C4-2B (cell line): Measurements from ENCODE around the gene DHRS3.
"Not testable (repeated sequence)": the region's sequence is repeated elsewhere in the genome, so short reads cannot be mapped to it uniquely, and the experiment has no call there.

Experiments used
- H3K27ac ChIP-seq: fragments of 450-650 bp; 2 replicates; pipeline ENCODE4 v1.5.1; 2017
- CTCF ChIP-seq: fragments of 450-650 bp; conservative IDR thresholded peaks from 2 replicates; pipeline ENCODE4 v1.5.1; 2017; ENCODE audit warnings: mild to moderate bottlenecking
- ZFX ChIP-seq: fragments of 450-650 bp; IDR thresholded peaks from 2 replicates; pipeline ENCODE4 v1.6.1; 2017

DHRS3 gene

GRCh38 chr1:12539705-12540579 is 78.1 kb downstream of the DHRS3 start:
- TF ChIP-seq ZFX (no peak), CTCF (no peak)
- no peak overlapping the region for H3K27ac ChIP-seq

- TF ChIP-seq CTCF: no peak
- no peak for TF ChIP-seq ZFX
- no peak overlapping the region for H3K27ac ChIP-seq
Observed at GRCh38 chr1:12539320-12539704, 78.7 kb downstream of the DHRS3 start.

- H3K27ac ChIP-seq: not testable (repeated sequence)
Observed at GRCh38 chr1:12538536-12538935, 79.5 kb downstream of the DHRS3 start.

GRCh38 chr1:12537906-12538461 is 80.0 kb downstream of the DHRS3 start:
- TF ChIP-seq CTCF: no peak
- no peak for TF ChIP-seq ZFX
- H3K27ac ChIP-seq: no peak overlapping the region

GRCh38 chr1:12537294-12537693 is 80.7 kb downstream of the DHRS3 start:
- no peak overlapping the region for H3K27ac ChIP-seq
- TF ChIP-seq ZFX: no peak
- TF ChIP-seq CTCF: no peak

GRCh38 chr1:12536023-12536639 is 81.9 kb downstream of the DHRS3 start:
- TF ChIP-seq CTCF (no peak), ZFX (no peak)
- no peak overlapping the region for H3K27ac ChIP-seq

GRCh38 chr1:12532405-12533315 is 85.3 kb downstream of the DHRS3 start:
- TF ChIP-seq CTCF (no peak), ZFX (no peak)
- no peak overlapping the region for H3K27ac ChIP-seq
